Loucy (cell line): ENCODE results near the gene PCBP3.

Source experiments
- CTCF ChIP-seq: fragments of 200-600 bp; sonication (generic); conservative IDR thresholded peaks from 2 replicates; pipeline ENCODE4 v1.5.1; 2014; ENCODE audit warnings: mild to moderate bottlenecking, antibody characterized with exemption, low read length
- EZH2phosphoT487 ChIP-seq: fragments of 200-600 bp; IDR thresholded peaks from 2 replicates; pipeline ENCODE4 v1.6.1; 2018; ENCODE audit warnings: antibody characterized with exemption, mild to moderate bottlenecking, moderate library complexity, borderline replicate concordance

GRCh38 chr21:45873418-45873817 lies 229.9 kb downstream of the PCBP3 start:
- TF ChIP-seq CTCF (no peak), EZH2phosphoT487 (no peak)
